Hematopoietic multipotent progenitor cell treated with erythropoietin and hydrocortisone succinate and interleukin-3 and kit ligand, for 4 days (in vitro differentiated cells): ENCODE data around the gene THSD4.
A peak's percentile ranks its signal among the peaks of the same experiment; 100 is the strongest.
"Not testable (repeated sequence)": the region's sequence is repeated elsewhere in the genome, so short reads cannot be mapped to it uniquely, and the experiment has no call there.

Experiments
- DNase-seq: peaks from one replicate; pipeline ENCODE4 v3.0.0-alpha.2; 2015

The THSD4 gene

DNA sequence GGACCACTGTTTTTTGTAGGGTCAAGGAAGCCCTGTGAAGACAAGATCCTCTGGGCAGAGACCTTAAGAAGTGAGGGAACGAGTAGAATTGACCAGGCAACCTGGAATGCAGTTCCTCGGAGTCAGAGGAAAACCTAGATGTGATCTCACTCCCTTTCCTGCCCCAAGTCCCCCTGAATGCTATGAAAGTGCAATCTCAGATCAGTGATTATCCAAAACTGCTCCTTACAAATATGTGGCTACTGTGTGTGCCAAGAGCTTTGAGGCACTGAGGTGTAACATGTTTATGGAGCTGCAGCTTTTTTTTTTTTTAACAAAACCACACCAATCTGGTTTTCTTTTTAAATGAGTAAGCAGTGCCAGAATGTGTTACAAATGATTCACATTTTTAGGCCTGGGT is 35.8 kb downstream of the THSD4 start:
- DNase-seq: no peak

DNA sequence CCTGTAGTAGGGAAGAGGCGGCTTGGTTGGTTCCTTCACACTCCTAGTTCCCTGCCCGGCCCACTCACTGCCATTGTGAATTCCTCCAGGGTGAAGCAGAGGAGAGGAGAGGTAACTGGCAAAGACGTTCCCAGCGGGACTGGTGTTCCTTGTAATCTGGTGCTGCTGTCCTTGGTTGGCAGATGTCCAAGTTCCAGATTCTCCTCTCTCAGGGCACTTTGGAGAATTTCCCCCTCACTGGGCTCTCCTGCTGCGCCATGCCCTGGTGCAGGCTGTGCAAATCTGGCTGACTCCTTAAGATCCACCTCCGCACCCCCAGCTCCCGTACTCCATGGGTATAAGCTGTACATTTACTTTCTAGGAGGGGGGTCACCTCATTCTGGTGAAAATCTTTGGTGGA is 37.3 kb downstream of the THSD4 start:
- no peak for DNase-seq

DNA sequence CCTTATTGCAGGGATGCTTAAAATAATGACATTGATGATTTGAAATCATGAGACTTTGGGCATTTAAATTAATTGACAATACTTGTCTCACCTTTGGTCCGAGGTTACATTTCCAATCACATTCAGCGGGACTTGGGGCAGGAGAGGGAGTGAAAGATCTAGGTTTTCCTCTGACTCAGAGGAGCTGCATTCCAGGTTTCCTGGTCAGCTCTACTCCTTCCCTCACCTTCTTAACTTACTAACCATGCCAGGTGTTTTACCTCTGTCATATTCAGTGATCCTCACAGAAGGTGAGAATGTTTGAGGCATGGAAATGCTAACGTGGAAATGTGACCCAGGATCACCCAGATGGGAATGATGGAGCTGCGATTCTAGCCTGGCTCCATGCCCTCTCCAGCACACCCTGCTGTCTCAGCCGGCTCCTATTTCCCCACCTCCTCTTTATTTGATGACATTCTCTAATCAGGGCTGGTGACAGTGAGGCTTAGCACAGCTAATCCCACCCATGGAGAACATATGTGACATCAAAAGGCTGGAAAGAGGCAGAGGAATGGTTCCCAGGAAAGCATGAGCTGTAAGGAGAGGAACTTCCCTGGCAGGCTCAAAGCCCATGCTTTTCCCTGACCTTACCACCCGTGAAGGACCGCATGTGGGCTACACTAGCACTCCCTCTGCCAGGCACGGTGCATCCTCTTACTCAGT is 38.7 kb downstream of the THSD4 start:
- DNase-seq: no peak

DNA sequence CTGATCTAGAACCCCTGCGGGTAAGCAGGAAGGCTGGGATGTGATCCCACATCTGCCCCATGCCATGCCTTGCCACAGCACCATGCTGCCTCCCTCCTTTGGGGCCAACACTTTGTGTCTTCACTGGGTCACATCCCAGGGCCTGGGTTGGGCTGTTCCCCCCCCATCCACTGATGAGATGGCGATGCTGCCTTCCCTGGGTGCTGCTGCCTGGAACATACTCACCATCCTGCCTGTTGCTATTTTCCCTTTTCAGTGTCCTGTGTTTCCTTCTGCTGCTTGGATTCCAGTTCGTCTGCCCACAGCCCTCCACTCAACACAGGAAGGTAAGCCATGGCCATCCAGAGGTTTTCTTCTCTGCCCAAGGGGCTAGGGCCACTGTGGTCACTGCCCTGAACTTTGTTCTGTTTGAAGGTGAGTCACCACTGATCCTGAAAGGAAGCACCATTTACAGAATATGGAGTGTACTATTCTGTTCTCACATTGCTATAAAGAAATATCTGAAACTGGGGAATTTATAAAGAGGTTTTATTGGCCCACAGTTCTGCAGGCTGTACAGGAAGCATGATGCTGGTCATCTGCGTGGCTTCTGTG is 39.4 kb downstream of the THSD4 start:
- DNase-seq: no peak

DNA sequence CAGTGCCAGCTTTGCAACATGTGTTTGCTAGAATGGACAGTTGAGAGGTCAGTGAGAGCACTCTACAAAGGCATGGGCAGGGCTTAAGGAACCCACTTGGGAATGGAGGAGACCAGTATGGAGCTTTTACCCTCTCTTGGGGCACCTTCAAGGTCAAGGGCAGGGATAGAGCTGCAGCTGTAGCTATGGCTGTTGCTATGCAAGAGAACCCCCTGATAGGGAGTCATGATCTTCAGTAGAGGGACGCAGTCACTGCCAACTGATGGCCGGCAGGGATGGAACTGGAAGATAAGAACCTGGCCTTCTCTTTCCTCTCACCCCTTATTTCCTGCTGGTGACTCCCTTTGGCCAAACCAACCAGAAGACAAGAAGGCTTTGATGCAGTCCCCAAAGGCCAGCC is 40.3 kb downstream of the THSD4 start:
- DNase-seq: no peak

DNA sequence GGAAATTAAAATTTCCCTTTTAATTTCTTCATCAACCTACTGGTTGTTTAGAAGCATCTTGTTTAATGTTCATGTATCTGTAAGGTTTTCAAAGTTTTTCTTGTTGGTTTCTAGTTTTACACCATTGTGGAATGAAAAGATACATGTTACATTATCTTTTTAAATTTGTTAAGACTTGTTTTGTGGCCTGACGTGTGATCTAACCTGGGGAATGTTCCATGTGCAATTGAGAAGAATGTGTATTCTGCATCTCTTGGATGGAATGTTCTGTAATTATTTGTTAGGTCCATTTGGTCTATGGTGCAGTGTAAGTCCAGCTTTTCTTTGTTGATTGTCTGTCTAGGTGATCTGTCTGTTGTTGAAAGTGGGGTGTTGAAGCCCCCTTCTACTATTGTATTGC is 45.7 kb downstream of the THSD4 start:
- DNase-seq: no peak

DNA sequence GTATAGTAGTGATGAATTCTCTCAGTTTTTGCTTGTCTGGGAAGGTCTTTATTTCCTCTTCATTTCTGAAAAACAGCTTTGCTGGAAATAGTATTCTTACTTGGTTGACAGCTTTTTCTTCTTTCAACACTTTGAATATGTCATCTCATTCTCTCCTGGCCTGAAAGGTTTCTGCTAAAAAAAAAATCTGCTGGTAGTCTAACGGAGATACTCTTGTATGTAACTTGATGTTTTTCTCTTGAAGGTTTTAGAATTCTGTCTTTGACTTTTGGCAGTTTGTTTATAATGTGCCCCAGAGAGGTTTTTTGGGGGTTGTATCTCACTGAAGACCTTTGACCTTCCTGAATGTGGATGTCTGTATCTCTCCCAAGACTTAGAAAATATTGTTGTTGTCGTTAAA is 47.0 kb downstream of the THSD4 start:
- no peak for DNase-seq

DNA sequence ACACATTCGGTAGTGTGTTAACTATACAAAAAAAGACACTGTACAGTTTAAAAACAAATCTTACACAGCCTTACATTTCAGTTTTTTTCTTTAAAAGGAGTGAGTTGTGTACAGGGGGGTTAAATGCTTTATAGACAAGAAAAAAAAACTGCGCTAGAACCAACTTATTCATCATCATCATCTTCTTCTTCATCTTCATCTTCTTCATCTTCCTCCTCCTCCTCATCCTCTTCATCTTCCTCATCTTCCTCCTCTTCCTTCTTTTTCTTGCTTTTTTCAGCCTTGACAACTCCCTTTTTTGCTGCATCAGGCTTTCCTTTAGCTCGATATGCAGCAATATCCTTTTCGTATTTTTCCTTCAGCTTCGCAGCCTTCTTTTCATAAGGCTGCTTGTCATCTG is 49.3 kb downstream of the THSD4 start:
- not testable (repeated sequence) for DNase-seq

DNA sequence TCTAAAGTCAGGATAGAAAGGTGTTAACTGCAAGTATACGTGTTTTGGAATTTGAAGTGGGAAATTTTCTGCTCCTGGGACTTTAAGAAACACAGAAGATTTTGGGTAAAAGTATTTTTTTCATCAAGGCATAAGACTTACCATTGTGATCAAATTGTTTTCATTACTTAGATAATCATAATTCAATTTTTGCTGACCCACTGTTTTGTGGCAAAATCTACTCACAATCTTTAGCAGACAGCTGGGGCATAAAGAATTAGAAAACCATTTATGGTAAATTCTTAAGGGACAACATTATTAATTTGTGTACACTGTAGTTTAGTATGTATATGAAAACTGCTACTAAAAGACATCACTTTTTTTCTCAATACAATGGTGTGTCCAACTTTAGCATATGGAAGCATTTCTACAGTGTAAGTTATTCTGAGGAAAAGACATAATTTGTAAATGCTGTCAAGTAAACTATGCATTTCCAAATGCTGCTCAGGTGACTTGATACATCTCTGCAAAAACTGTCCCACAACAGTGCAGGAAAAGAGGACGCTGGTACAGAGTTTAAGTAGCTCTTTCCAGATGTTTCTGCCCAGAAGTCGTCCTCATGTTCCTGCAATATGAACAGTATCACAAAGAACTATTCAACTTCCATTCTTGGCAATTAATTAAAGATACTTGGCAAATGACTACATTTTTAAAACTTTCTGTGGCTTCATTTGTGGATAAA is 52.3 kb downstream of the THSD4 start:
- DNase-seq: no peak

DNA sequence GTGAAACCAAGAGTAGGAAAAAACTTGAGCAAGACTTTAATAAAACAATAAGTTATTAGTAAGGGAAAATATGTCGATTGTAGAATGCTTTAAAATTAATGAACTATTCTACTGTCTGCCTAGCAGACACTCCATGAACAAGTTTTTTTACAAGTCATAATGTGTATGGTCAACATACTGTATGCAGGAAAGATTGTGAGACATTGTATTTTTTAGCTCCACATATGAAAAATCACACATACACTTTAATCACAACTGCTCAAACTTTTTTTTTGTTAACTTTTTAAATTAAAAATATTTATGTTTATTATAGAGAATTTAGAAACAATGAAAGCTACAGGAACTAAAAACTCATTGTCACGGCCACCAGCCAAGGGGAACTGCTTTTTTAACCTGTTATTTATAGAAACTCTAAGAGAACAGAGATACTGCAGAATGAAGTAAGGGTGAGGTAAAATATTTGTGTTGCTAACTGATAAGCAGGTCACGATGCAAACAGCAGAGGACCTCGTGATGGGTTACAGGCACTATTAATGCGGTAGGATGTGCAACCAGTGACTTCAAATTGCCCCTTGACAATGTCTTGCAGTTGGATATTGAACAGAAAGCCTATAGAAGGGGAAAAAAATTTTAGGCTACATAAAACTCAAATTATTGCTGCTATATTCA is 53.0 kb downstream of the THSD4 start:
- DNase-seq: peak; percentile 3

DNA sequence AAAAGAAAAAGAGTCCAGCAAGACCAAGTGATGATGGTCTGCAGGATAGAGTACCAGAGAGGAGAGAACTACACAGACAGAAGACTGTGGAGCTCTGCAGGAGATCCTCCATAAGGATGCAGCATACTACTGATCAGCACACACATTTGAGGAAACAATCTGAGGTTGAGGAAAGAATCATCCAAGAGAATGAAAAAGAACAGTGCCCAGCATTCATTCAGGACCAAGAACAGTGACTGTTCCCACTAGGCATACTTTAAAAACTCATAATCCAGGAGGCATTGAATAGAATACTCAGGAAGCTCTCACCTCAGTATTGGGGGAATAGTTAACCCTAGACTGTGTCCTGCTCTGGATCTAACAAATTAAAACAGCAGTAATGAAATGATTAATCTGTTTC is 54.9 kb downstream of the THSD4 start:
- no peak for DNase-seq

DNA sequence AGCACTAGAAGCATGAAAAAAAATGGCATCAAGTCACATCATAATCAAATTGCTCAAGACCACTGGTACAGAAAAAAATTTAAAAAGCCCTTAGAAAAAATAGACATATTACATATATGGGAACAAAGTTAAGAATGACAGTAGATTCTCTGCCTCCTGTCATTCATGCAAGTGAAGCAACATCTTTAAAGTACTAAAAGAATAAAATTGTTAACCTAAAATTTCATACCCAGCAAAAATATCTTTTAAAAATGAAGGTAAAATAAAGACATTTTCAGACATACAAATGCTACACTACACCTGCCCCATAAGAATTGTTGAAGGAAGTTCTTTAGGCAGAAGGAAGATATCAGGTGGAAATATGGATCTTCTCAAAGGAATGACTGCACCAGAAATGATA is 55.9 kb downstream of the THSD4 start:
- no peak for DNase-seq

DNA sequence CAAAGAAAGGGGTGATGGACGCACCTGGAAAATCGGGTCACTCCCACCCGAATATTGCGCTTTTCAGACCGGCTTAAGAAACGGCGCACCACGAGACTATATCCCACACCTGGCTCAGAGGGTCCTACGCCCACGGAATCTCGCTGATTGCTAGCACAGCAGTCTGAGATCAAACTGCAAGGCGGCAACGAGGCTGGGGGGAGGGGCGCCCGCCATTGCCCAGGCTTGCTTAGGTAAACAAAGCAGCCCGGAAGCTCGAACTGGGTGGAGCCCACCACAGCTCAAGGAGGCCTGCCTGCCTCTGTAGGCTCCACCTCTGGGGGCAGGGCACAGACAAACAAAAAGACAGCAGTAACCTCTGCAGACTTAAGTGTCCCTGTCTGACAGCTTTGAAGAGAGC is 59.1 kb downstream of the THSD4 start:
- DNase-seq: not testable (repeated sequence)

DNA sequence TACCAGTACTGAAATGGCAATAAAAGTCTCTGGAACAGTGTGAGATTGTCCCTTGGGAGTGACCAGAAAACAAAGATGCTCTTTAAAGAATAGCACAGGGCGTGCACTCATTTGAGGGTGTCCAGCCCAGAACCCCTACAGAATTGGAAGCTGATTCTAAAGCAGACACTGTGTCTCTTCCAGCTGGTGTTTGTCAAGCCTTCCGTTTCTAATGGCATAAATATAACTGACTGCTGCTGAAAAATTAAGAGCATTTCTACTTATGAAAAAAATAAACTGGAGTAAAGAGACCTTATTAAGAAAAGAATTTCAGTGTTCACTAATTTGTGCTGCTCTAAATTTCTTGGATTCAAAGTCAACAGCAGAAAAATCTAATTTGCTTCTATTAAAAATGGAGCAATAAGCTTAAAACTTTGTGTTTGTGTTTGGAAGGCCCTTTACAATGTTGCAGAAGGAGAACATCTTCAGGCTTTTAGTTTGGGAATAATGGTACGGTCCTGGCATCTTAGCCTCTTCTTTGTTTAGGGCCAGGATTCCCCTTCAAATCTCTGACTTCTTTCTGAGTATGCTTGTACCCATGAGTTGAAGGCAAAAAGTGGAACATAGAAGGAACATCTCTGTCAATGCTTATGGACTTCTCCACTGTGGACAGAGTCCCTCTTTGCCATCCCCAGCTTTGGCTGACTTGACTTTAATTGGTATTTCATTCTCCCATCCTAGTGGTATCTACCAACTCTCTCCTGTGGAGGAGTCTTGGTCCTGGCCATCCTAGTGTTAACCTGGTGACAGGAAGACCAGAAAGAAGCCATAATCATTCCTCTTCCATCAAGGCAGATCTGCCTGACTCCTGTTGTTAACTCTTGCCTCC is 65.9 kb downstream of the THSD4 start:
- no peak for DNase-seq

DNA sequence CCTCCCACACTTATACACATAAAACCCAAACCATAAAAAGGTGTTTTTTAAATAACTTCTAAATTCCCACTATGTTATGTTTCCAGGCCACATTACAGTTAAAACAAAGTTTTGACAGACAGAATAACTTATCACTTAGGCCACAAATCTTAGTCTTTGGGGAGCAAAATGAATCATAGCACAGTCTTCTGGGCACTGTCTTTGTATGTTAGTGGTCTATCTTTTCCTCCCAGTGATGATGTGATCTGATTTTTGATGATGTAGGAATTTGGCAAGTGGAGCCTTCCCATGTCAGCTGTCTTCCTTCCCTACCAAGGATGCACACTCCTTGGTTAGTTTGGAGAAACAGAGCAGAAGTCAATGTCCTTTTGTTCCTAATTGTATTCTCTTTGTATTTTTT is 67.3 kb downstream of the THSD4 start:
- DNase-seq: no peak

DNA sequence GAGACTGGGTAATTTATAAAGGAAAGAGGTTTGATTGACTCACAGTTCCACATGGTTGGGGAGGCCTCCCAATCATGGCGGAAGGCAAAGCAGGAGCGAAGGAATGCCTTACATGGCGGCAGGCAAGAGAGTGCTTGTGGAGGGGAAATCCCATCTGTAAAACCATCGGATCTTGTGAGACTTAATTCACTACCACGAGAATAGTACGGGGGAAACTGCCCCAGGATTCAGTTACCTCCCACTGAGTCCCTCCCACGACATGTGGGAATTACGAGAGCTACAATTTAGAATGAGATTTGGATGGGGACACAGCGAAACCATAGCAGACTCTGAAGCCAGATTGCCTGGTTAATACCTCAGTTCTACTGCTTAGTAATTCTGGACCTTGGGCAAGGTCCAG is 67.8 kb downstream of the THSD4 start:
- DNase-seq: no peak

DNA sequence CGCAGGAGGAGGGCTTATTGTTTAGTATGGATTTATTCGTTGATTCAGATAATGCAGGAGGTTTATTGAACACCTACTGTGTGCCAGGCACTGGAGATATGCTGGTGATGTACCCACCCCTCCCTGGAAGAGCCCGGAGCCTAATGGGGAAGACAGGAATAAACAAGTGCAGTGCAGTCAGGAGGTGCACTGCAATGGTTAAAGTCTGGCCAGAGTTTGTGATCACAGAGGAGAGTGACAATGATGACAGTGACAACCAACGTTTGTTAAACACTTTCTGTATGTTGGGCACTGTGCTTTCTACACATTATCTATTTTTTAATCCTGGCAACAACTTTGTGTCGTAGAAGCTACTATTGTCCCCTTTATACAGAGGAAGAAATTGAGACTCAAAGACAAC is 70.4 kb downstream of the THSD4 start:
- no peak for DNase-seq

DNA sequence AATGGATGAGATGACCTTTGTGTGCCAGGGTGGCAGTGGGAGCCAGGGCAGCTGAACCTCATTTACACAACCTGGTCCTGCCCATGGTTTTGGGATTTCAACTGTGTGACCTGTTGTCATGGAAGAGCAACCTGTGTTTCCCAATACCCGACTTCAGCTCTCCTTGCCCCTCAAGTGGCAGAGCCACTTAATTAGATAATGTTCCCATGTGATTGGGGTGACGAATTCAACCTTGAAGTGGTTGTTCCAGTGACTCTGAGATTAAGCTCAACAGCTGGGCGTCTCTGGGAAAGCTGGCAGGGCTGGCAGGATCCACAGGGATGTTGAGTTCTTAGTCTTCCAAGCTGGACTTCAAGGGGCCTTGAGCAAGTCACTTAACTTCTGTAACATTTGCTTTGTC is 71.0 kb downstream of the THSD4 start:
- DNase-seq: no peak

DNA sequence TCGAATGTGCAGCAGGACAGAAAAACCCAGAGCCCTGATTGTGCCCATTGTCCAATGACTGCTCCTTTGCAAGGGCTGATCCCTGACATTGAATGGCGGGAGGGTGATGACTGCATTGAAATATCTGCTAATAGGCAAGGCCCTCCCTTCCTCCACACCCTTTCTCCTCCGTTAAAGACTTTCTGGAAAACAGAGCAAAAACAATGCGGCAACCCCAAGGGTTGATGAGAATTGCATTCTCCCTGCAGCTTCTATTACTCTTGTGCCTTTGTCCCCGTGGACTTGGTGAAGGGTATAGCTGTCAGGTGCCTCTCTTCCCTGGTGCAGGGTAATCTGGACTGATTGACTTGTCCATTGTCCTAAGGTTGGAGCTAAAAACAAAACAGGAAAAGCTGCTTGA is 71.8 kb downstream of the THSD4 start:
- no peak for DNase-seq

DNA sequence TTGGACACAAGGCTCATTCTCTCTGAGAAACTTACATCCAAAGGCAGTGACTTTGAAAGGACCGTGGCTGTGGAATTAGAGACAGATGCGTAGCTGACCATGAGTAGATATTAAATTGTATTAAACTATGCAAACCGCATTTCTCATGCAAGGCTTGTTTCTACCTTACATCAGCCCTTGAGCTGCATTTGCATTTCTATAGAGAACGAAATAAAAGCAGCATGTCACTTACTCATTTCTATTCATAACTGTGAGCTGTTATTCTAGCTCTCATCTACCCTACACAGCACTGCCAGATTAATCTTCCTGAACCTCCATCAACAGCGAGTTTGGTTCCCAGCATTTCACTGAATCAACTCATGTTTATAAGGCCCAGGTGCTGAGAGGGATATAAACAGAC is 72.3 kb downstream of the THSD4 start:
- DNase-seq: no peak

DNA sequence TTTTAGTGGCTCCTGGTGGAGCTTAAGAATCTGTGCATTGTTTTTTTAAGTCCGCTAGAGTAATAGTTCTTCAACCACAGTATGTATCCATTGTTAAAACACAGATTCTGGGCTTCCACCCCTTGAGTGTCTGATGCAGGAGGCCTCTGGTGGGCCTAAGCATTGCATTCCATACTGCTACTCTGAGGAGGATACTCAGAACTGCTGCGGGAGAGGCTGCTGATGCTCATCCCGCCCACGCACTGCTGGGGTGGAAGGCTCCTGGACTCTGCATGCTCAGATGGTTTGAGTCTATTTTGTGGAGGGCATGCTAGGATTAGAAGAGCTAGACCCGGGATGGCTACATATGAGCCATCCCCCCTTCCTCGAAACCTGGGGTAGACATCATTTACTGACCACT is 74.4 kb downstream of the THSD4 start:
- DNase-seq: no peak

DNA sequence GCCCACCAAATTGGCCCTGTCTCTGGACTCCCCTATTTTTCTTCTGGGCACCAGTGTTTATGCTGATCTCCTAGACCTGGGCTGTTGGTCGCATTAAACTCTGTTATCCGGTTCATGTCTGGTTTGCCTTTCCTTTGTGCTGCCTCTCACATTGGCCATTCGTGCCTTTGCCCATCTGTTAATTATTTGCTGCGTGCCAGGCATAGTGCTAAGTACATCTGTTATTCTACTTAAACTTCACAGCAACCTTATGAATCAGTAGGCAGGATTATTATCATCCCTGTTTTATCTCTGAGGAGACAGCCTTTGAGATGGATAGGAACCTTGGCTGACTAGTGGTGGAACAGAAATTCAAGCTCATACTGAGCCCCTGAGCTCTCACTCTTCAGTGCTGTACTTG is 76.0 kb downstream of the THSD4 start:
- no peak for DNase-seq

DNA sequence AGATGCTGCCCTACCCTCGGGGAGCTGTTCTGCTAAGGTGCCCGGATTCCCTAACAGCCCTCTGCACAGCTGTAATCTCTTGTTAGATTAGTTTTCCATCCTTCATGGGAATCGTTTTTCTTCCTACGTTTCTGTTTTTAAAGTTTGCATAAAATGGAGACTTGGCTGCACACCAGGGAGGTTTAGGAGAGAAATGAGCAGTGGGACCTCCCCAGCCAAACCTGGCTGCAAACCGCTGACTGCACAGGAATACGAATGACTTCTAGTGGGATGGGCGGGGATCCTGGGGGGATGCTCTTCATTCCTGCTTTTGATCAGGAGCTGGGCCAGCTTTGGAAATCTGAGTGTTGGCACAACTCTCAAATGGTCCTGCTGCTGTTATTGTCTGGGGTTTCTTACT is 77.5 kb downstream of the THSD4 start:
- DNase-seq: no peak
